ENCODE results near the gene RIPOR1.

RIPOR1 gene

DNA sequence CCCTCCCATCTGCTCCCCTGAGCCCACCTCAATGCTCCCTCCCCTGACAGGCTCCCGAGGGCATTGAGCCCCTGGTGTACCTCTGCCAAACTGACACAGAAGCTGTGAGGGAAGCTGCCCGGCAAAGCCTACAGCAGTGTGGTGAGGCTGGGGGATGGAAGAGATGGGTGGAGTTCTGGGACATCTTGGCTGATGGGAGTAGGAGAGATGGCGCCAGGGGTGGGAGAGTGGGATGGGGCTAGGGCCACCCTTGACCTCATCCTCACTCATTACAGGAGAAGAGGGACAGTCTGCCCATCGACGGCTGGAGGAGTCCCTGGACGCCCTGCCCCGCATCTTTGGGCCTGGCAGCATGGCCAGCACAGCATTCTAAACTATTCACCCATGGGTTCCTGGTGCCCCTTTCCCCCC lies 17.5 kb downstream of the RIPOR1 start:
- no peak for TF ChIP-seq CTCF (IDR thresholded peaks at IDR 0.05; ENCODE audit: extremely low read depth, missing control alignments)
- DNase-seq (ENCODE audit: low spot score), result no peak

DNA sequence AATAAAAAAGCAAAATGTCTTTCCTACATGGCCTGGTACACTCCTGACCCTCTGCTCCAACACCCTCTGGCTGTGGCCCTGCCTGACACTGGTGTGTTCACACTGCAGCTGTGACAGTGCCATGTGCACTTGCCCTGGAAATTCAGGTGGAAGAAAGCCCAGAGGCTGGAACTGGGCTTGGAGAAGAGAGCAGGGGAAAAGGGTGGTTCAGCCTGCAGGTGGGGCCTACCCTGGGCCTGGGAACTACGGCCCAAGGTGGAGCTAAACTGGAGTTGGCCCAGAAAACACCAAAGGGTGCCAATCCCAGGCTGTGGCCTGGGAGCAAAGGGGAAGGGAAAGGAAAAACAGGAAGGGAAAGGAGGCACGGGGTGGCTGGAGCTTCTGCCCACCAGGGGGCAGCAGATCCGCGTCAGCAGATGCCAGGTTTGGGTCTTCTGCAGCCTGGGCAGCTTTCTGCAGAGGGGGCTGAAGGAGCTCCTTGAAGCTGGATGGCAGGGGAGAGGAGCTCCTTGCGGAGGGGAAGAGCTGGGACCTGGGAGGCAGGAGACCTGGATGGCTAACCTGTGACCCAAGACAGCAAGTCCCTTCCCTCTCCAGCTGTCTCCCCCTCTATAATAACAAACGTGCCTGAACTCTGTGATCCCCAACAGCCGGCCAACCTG lies 18.3 kb downstream of the RIPOR1 start:
- TF ChIP-seq CTCF (IDR thresholded peaks at IDR 0.05; ENCODE audit: extremely low read depth, missing control alignments), result peak; percentile 86
- peak; percentile 78 for DNase-seq (ENCODE audit: low spot score)

- TF ChIP-seq CTCF (IDR thresholded peaks at IDR 0.05; ENCODE audit: extremely low read depth, missing control alignments), result no peak
- DNase-seq (ENCODE audit: low spot score), result no peak
Observed at GRCh38 chr16:67547423-67548264, 19.0 kb downstream of the RIPOR1 start.

DNA sequence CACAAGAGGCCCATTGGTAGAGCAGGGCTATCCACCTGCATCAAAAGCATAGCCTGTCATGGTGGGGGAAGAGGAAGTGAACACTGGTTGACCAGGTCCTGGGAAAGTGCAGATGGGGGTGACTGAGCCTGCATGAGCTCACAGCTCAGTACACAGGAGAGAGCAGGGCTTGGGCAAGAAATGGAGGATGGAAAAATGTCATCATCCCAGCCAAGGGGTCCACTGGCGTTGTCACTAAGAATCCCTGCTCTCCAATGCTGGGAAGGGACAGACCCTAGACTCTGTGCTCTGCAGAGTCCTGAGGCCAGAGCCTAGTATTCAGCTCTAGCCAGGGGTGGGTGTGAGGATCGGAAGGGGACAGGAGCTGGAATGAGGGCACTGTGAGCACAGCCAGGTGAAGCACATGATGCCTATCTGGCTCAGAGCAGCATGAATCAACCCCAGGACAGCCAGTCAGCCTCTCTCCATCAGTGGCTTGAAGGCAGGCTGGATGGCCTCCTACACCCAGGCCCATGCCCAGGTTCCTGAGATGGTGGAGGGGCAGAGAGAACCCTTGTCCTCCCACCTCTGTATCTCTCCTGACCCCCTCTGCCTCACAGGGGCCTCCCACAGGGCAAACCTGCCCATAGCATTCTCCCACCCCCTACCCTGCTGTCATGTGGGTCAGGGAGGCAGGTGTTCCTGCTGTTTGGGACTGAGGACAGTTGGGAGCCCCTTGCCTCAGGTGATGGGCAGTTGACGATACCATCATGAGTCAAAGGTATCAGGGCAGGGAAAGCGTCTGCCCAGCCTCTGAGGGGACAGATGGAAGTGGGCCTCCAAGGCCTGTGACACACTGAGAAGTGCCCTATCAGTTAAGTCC lies 19.9 kb downstream of the RIPOR1 start:
- peak; percentile 61 for DNase-seq (ENCODE audit: low spot score)
- no peak for TF ChIP-seq CTCF (IDR thresholded peaks at IDR 0.05; ENCODE audit: extremely low read depth, missing control alignments)

GRCh38 chr16:67549240-67549639 lies 20.6 kb downstream of the RIPOR1 start:
- TF ChIP-seq CTCF (IDR thresholded peaks at IDR 0.05; ENCODE audit: extremely low read depth, missing control alignments), result no peak
- DNase-seq (ENCODE audit: low spot score), result no peak

GRCh38 chr16:67549936-67550335 lies 21.3 kb downstream of the RIPOR1 start:
- no peak for TF ChIP-seq CTCF (IDR thresholded peaks at IDR 0.05; ENCODE audit: extremely low read depth, missing control alignments)
- DNase-seq (ENCODE audit: low spot score), result no peak
